ENCODE data around the gene MPZL3.

The MPZL3 gene

GRCh38 chr11:118231461-118231860 lies 20.7 kb downstream of the MPZL3 start:
- no peak for DNase-seq

DNA sequence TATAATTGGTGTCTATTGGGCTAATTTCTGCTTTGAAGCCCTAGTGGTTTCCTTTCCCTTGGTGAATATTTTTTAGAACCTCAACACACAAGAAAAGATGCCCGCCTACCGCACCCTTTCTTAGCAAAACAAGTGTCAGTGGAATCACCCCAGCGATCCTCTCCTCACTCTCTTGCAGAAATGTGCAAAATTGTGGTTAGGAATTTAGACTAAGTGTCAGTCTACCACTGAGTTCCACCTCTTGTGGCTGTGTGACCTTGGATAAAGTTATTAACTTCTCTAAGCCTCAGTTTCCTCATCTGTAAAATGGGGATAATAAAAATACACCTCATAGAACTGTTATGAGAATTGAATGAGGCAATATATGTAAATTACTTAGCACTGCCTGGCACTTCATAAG lies 22.1 kb downstream of the MPZL3 start:
- DNase-seq, result no peak

DNA sequence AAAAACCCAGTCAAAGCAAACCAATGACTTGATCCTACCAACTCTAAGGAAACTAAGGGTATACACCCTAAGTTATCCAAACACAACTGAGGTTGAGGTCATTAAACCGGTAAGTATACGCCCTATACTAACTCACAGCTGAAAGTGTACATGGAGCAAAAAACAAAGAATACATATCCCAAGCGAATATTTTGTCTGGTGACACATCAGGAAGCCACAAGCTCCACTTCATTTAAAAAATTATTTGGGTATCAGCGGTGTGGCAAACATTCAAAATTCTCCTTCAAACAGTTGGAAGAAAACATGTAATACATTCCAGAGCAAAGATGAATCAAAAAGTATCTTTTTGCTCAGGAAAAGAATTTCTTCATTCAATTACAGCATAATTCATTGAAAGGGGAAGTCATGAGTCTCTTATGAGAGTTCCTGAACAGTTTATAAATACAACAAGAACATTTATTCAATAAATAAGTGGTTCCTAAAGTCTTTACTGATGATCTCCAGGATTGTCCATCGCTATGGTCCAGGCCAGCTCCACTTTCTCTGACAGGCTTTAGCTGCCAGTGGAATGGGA lies 22.8 kb downstream of the MPZL3 start:
- DNase-seq, result no peak

GRCh38 chr11:118227865-118228785 lies 24.0 kb downstream of the MPZL3 start:
- DNase-seq, result no peak

DNA sequence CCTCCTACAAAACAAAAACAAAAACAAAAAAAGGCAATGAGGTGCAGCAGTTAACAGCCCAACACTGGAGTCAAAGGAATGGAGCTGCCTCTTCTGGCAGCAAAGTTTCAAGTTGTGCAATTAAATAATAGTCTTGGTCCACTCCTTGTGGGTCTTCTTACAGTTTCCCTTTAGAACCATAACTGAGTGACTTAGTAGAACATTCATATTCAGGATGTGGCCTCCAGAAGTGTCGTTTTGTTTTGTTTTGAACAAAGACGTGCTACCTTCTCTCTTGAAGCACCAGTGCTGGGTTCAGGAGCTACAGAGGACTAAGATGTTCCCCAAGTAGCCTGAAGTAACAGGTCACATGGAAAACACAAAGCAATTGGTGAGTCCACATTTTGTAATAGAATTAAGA lies 25.4 kb downstream of the MPZL3 start:
- no peak for DNase-seq

DNA sequence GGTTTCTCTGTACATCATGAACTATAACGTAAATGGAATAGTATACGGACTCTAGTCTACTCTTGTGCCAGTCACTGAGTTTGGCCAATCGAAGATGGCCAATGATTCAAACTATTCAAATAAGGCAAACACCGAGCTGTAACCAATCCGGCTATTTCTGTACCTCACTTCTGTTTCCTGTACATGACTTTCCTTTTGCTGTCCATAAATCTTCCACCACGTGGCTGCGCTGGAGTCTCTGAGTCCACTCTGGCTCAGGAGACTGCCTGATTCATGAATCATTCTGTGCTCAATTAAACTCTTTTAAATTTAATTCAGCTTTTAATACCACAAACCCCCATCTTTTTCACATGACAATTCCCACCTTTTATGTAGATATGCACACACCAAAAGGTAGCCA lies 25.9 kb downstream of the MPZL3 start:
- no peak for DNase-seq

DNA sequence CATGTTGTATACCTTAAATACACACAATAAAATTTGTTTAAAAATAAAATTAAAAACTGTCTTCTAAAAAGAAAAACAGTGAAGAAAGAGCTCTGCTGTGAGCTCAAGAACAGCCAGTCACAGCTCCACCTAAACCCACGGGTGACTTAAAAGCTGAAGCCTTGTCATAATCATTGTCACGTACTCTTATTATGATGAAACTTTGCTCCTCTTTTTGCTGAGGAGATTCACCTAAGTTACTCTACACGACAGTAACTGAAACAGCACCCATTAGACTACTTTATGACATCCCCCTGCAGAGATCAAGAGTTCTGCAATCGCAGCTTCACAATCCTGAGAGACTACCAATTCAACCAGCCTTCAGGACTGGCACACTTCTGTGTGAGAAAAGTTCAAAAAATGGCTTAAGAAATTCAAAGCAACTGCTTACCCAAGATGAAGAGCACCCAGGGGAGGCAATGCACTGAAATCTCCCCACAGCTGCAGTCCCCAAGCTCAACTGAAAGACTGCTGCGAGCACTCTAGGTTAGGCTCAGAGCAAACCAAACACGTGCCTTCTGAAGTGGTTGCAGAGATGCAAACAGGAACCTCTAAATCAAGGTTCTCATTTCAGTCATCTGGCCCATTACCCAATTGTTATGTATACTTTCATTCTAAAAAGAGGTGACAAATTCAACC lies 27.5 kb downstream of the MPZL3 start, which contains the start of gene JAML:
Gene JAML, minus strand, starts transcription at position 501 of the 678 bp plus-strand sequence. CDS start 10,145 bp downstream, outside the sequence.
- no peak for DNase-seq

DNA sequence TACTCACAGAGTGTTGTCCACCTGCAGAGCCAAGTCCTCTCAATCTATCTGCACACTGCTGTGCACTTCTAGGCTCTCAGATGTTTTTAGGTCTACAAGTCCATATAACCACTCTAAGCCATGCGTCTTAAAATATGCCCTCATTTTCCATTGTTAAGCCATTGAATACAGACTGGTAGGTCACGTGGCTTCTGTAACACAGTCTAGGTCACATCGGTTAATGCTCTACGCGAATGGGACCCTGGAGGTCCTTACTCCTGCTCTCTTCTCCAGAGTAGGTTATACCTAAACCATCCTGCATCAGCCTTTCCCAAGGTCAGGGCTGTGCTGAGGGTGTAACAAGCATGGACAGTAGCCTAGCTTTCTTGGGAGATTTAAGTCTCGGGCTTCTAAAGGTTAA lies 28.2 kb downstream of the MPZL3 start:
- DNase-seq, result no peak

GRCh38 chr11:118223570-118223969 lies 28.6 kb downstream of the MPZL3 start:
- DNase-seq, result no peak

GRCh38 chr11:118222437-118222836 lies 29.7 kb downstream of the MPZL3 start:
- no peak for DNase-seq

- DNase-seq, result no peak
Measured at GRCh38 chr11:118221419-118221818, 30.7 kb downstream of the MPZL3 start.

GRCh38 chr11:118219732-118220131 lies 32.4 kb downstream of the MPZL3 start:
- no peak for DNase-seq

- DNase-seq, result no peak
Measured at GRCh38 chr11:118219244-118219643, 32.9 kb downstream of the MPZL3 start.

DNA sequence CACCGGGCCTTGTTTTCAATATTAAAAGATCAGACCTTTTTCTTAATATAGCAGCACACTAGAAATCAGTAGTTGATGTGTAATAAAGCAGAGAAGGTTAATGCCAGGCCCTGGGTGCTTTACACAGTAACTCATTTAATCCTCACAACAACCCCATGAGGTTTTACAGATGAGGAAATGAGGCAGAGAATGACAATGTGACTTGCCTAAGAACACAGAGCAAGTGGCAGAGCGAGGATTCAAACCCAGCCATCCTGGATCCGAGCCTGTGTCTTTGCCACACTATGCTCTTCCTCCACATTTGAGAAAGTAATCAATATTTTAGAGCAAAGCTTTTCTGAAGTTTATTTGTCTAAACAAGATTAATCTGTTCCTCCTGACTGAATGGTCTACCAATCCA lies 34.6 kb downstream of the MPZL3 start:
- no peak for DNase-seq

DNA sequence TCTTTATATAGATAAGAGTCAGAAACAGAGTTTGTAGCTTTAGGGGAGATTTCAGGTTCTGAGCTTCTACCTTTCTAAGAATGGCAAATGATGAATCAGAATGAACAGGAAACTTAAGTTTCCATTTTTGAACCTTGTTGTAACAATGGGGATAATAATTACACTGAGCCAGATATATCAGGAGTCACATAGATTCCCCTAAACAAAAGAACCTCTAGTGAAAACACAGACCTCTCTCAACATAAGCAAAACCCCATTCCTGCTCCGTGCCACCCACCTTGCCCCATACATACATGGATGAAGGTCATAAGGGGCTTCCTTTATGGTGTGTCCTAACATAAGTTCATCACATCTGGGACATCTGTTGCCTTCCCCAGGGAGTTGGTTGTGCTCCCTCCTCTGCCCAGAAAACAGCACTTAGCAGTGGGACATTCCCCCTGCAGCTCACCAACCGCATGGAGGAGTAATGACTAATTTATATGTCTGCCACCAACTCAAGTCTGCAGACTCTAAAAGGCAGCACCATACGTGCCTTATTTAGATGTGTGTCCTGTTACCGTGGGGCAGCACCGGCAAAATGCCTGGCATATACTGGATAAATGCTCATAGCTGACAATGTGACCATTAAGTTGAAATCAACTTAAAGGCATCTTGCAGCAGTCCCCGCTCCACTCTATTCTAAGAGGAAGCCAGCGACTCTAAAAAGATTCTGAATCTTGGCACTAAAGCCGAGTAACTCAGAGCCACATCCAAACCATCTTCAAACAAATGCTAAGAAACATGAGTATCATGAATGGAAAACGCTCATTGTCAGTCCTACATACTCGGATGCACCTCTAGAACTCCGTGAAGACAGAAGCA lies 35.3 kb downstream of the MPZL3 start:
- no peak for DNase-seq

- no peak for DNase-seq
Measured at GRCh38 chr11:118215765-118216164, 36.4 kb downstream of the MPZL3 start.

GRCh38 chr11:118215262-118215661 lies 36.9 kb downstream of the MPZL3 start:
- no peak for DNase-seq

DNA sequence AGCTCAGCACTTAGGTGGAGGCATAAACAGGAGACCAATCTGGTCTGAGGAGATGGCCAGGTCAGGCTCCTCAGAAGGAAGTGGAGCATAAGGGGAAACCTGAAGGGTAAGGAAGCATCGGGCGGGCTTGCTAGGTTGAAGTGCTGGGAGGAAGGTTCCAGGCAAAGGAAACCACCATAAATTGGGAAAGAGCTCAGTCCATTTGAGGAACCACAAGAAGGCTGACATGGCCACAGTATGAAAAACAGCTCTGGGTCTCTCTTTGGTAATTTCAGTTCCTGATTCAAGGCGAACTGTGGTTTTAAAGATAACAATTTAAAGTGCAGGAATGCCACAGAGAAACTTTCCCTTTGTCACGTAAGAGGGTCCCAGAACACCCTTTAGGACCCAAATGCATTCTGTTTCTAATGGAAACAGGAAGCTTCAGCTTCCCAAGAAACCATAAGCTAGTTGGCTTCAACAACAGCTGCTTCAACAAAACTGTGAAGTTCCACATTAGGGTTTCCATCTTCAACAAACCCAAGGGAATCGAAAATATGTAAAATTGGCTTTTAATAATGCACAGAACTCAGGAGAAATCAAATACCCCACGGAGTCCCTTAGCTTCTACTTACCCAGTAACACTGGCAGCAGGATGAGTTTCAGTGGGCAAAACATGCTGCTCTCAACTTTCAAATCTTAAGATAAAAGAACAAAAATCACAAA lies 37.8 kb downstream of the MPZL3 start:
- DNase-seq, result no peak

DNA sequence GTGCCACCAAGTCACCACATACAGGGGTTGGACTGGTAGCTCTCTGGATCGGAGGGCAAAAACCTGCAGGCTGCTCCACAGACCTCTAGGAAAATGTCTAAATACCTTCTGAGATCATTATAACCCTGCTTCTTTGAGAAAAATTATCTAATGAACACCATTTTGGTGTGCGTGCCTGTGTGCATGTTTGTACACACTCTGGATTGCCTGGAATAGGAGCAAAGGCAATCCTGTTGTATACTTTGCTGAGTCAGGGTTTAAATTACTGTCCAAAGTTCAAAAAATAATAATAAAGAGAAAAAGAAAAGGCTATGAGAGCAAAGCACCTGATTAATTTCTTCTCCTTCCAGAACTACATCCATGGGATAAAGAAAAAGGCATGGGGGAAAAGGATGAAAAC lies 38.4 kb downstream of the MPZL3 start:
- DNase-seq, result no peak

GRCh38 chr11:118213201-118213600 lies 39.0 kb downstream of the MPZL3 start:
- DNase-seq, result no peak

GRCh38 chr11:118212781-118213191 lies 39.4 kb downstream of the MPZL3 start:
- DNase-seq, result no peak

GRCh38 chr11:118212131-118212725 lies 39.9 kb downstream of the MPZL3 start:
- DNase-seq, result no peak

Measured in stimulated activated CD4-positive, alpha-beta T cell treated with anti-CD3 and anti-CD28 coated beads, Interleukin-2, amount 100 ng/mL, for 48 hours (primary cell).